Thyroid gland (tissue), 4 donors: ENCODE data around the gene ATP6V0B. TPM values are rescaled to one million over a fixed set of nuclear protein-coding genes. Genes with fewer than 3 reads are reported as not detected.

Source experiments
- DNase-seq, 2 donors: peaks; one replicate each; pipeline ENCODE4 v3.0.0-alpha.2; 2019
- H3K27ac ChIP-seq, 3 donors: fragments of 200-600 bp; sonication (generic); 1 replicate in 2 of 3; 2 replicates in 1 of 3; pipeline ENCODE4 v1.5.1; 2016 to 2019; ENCODE audit warnings: mild to moderate bottlenecking in 1 of 3, moderate library complexity in 1 of 3
- H3K27me3 ChIP-seq: fragments of 200-600 bp; sonication (generic); one replicate; pipeline ENCODE4 v1.5.1; 2019
- H3K36me3 ChIP-seq, 2 donors: fragments of 200-600 bp; sonication (generic); one replicate each; pipeline ENCODE4 v1.5.1; 2016 to 2019
- H3K4me1 ChIP-seq, 2 donors: fragments of 200-600 bp; sonication (generic); one replicate each; pipeline ENCODE4 v1.5.1; 2017 to 2019
- H3K4me3 ChIP-seq, 3 donors: fragments of 200-600 bp; sonication (generic); replicated peaks in 1 of 3; 1 replicate in 2 of 3; 2 replicates in 1 of 3; pipeline ENCODE4 v1.5.1; 2016; ENCODE audit warnings: mild to moderate bottlenecking in 1 of 3
- H3K9me3 ChIP-seq: fragments of 200-600 bp; sonication (generic); one replicate; pipeline ENCODE4 v1.5.1; 2017
- CTCF ChIP-seq, 6 experiments: fragments of 200-600 bp in 3 of 6; fragments of 450-650 bp in 3 of 6; sonication (generic) in 3 of 6; IDR thresholded peaks; one replicate each; pipeline ENCODE4 v1.5.1; 2016 to 2019; ENCODE audit warnings: antibody characterized with exemption in 6 of 6, mild to moderate bottlenecking in 2 of 6, inconsistent platforms in 1 of 6, moderate library complexity in 1 of 6
- POLR2A ChIP-seq, 2 donors: fragments of 450-650 bp; IDR thresholded peaks; one replicate each; pipeline ENCODE4 v1.6.1; 2017; ENCODE audit warnings: antibody characterized with exemption in 2 of 2, mild to moderate bottlenecking in 2 of 2, moderate library complexity in 1 of 2
- WGBS, 2 donors: methylation state at CpG; one replicate each; pipeline ENCODE4 v1.1.5; 2017; 5-methylcytosine and 5-hydroxymethylcytosine counted together
- intact Hi-C: fragments of 100-400 bp; cut with DNase I; formaldehyde crosslinking; loops from one replicate; pipeline ENCODE4 v1.15.1; 2023
- total RNA-seq, 4 donors: library from RNA; depleted of rRNA; stranded (reverse); fragments of >200 nt; gene quantifications; one replicate each; pipeline ENCODE4 v1.2.3, GENCODE V29; 2016

The ATP6V0B gene
- total RNA-seq, 4 donors from 2014 or later: 128 to 302 (median 216) TPM

GRCh38 chr1:43999455-43999854 is 24.7 kb downstream of the ATP6V0B start:
- Histone ChIP-seq H3K36me3 (no peaks in the 10 kb centered on the region), H3K4me3 (no peak overlapping the region), H3K9me3 (no peaks in the 10 kb centered on the region), H3K27me3 (no peaks in the 10 kb centered on the region), H3K4me1 (no peaks in the 10 kb centered on the region), H3K27ac (no peak overlapping the region)
- WGBS, 2 donors: 90 to 94% methylated on average over 7 to 8 of the region's 8 CpGs
- intact Hi-C loops: loop anchor here (5.0 kb wide), 1 partner anchor 33 kb away; the partner anchor contains the start of gene SLC6A9
- no peak for DNase-seq
- TF ChIP-seq POLR2A (IDR thresholded peaks at IDR 0.05): no peak
- TF ChIP-seq CTCF (IDR thresholded peaks at IDR 0.05): no peak

- no peak overlapping the region for H3K4me3 ChIP-seq
- H3K36me3 ChIP-seq: no peaks in the 10 kb centered on the region
- H3K4me1 ChIP-seq: no peaks in the 10 kb centered on the region
- no peaks in the 10 kb centered on the region for H3K27me3 ChIP-seq
- H3K9me3 ChIP-seq: no peaks in the 10 kb centered on the region
- intact Hi-C loops: no loop called here
- 83 to 85% methylated on average over 7 to 8 of the region's 8 CpGs for whole genome bisulfite sequencing, 2 donors
- no peak for DNase-seq
- TF ChIP-seq POLR2A (IDR thresholded peaks at IDR 0.05): no peak
- no peak for TF ChIP-seq CTCF (IDR thresholded peaks at IDR 0.05)
- H3K27ac ChIP-seq: no peak overlapping the region
These were observed 25.4 kb downstream of the ATP6V0B start for GRCh38 chr1:44000122-44000665.

GRCh38 chr1:44002165-44002564 is 27.4 kb downstream of the ATP6V0B start:
- Histone ChIP-seq H3K4me3 (no peak overlapping the region), H3K36me3 (no peaks in the 10 kb centered on the region), H3K27me3 (no peaks in the 10 kb centered on the region), H3K4me1 (peaks cover 0 to 4% of the 10 kb centered on the region in 2 donors), H3K9me3 (no peaks in the 10 kb centered on the region), H3K27ac (no peak overlapping the region)
- TF ChIP-seq POLR2A (IDR thresholded peaks at IDR 0.05) (no peak), CTCF (IDR thresholded peaks at IDR 0.05) (no peak)
- intact Hi-C loops: no loop called here
- no peak for DNase-seq
- WGBS, 2 donors: 82 to 85% methylated on average over 5 to 7 of the region's 8 CpGs

GRCh38 chr1:44002606-44003157 is 27.9 kb downstream of the ATP6V0B start:
- WGBS, 2 donors: 81 to 87% methylated on average over 9 of the region's 14 CpGs
- TF ChIP-seq POLR2A (IDR thresholded peaks at IDR 0.05): no peak
- TF ChIP-seq CTCF (IDR thresholded peaks at IDR 0.05): no peak
- intact Hi-C loops: no loop called here
- no peaks in the 10 kb centered on the region for H3K27me3 ChIP-seq
- DNase-seq: no peak
- no peak overlapping the region for H3K4me3 ChIP-seq
- H3K9me3 ChIP-seq: no peaks in the 10 kb centered on the region
- no peak overlapping the region for H3K27ac ChIP-seq
- peaks cover 0 to 4% of the 10 kb centered on the region in 2 donors for H3K4me1 ChIP-seq
- H3K36me3 ChIP-seq: no peaks in the 10 kb centered on the region

- Histone ChIP-seq H3K27me3 (no peaks in the 10 kb centered on the region), H3K27ac (no peak overlapping the region), H3K9me3 (no peaks in the 10 kb centered on the region), H3K36me3 (no peaks in the 10 kb centered on the region), H3K4me1 (peaks cover 0 to 4% of the 10 kb centered on the region in 2 donors), H3K4me3 (no peak overlapping the region)
- TF ChIP-seq CTCF (IDR thresholded peaks at IDR 0.05) (no peak), POLR2A (IDR thresholded peaks at IDR 0.05) (no peak)
- WGBS, 2 donors: 91 to 97% methylated on average over 12 of the region's 12 CpGs
- no peak for DNase-seq
- intact Hi-C loops: loop anchor here (5.0 kb wide), 1 partner anchor 39 kb away; no protein-coding TSS in a partner anchor
These were observed 33.5 kb downstream of the ATP6V0B start for GRCh38 chr1:44008259-44008658.
